Endometrial microvascular endothelial cells (primary cell): Measurements from ENCODE around the gene HSBP1L1. TPM values are rescaled to one million over a fixed set of nuclear protein-coding genes. Genes with fewer than 3 reads are reported as not detected.
"Not testable (repeated sequence)": the region's sequence is repeated elsewhere in the genome, so short reads cannot be mapped to it uniquely, and the experiment has no call there.

Source experiments
- in situ Hi-C: cut with HindIII; loops from 2 replicates; pipeline ENCODE4 v1.10.0; 2017; ENCODE audit warnings: low sequenced_read_pairs, low pct_unique_long_range_greater_than_20kb; ENCODE audit errors: inconsistent ontology term
- total RNA-seq: library from RNA; depleted of rRNA; stranded (reverse); fragments of >200 nt; gene quantifications from one replicate; pipeline ENCODE4 v1.2.3, GENCODE V29; 2015; ENCODE audit errors: inconsistent ontology term

Gene HSBP1L1
- total RNA-seq, 1 donor from 2014 or later: 1.2 TPM

GRCh38 chr18:80009661-80010550 is 45.5 kb downstream of the HSBP1L1 start:
- in situ Hi-C loops: no loop called here

DNA sequence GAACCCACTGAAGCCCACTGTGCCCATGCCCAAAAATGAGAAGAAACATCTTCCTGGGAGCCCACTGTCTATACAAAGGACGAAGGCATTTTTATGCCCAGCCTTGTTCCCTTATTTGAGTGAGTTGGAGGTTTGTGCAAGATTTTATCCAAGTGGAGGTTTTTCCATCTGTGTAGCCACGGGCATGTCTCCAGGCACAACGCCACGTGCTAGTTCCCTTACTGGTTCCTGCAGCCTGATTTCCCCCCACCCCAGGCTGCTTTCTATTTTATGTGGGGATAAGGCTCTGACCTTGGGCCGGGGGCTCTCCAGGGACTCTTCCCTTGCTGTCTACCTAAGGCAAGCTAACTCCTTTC is 46.1 kb downstream of the HSBP1L1 start:
- in situ Hi-C loops: no loop called here

GRCh38 chr18:80011496-80012137 is 47.2 kb downstream of the HSBP1L1 start:
- in situ Hi-C loops: not testable (repeated sequence)

GRCh38 chr18:80012714-80013113 is 48.3 kb downstream of the HSBP1L1 start:
- in situ Hi-C loops: no loop called here

Other genes with a start within 250 kb of the HSBP1L1 start
- gene KCNG2, start 166.7 kb upstream of the HSBP1L1 start, total RNA-seq: not detected
- gene SLC66A2, start 13.0 kb upstream of the HSBP1L1 start, total RNA-seq: 44.9 TPM
- gene TXNL4A, start 23.9 kb downstream of the HSBP1L1 start, total RNA-seq: 59.3 TPM
- 29.5 TPM for gene RBFA, start 69.8 kb downstream of the HSBP1L1 start, total RNA-seq
- 11.3 TPM for gene ADNP2, start 144.6 kb downstream of the HSBP1L1 start, total RNA-seq